HG03457 (cell line): ENCODE data around the gene TMEM59L.

ENCODE experiments used
- ATAC-seq: cut with Tn5 transposase; IDR thresholded peaks from one replicate; pipeline ENCODE4 v1.9.1; 2021; ENCODE audit warnings: moderate number of reproducible peaks; ENCODE audit not compliant: unreplicated experiment

The TMEM59L gene

DNA sequence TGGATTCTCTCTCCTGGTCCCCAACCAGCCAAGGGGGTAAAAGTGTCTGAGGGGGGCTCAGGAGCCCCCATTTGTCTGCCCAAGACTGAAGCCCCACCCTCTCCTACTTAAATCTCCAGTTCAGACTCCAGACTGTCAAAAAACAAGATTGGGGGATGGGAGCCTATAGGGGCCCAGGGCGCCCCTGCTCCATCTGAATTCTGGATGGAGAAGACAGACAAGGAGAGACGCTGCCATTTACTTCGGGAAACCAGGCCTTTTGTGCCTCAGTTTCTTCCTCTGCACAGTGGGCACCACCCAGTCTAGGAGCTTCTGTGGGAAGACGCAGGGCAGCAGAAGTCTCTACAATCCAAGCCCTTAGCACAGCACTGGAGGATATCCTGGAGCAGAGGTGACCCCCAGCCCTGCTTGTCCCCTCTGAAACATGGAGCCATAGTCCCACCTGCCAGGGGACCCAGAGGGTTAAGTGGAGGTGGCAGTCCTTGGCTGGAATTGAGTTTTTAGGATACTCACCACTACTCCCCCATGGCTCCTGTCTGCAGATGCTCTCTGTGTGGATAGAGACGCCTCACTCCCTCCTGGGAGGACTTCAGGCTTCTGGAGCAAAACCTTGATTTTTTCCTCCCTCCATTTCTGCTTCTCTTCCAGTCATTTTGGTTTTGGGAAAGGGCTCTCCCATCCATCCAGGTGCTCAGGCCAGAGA, 4.4 kb upstream of the TMEM59L start:
- ATAC-seq = no peak

DNA sequence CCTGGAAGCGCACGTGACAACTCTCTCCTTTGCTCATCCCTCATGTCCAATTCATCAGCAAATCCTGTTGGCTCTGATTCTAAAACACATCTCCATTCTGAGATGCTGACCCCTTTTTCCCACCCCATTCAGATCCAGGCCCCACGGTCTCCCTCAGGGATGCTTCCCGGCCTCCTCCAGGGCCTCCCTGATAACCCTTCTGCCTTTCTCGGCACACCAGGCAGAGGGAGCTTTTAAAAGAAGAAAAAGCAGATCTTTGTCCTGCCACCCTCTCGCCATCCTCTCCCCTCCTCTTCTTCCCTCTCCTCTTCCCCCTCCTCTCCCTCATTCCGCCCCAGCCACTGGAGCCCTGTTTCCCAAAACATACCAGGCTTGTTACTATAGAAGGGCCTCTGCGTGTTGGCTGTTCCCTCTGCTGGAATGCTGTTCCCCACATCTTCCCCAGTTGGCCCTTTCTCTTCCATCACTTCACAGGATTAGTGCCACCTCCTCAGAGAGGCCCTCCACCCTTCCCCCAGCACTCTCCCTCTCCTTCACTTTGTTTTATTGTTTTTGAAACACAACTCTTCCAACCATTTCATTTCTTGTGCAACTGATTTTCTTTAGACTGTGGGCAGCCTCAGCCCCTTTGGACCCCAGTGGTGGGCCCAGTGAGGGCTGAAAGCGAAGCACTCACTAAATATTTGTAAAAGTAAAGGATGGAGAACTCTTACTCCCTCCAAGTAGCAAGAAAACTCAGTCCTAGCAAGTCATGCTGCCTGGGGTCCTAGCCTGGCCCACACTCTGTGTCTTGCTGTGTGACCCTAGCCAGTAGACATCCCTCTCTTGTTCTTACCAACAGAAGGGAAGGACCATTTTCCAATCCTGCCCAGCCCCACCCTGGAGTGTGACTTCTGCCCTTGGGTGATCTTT, 3.6 kb upstream of the TMEM59L start:
- no peak for ATAC-seq

DNA sequence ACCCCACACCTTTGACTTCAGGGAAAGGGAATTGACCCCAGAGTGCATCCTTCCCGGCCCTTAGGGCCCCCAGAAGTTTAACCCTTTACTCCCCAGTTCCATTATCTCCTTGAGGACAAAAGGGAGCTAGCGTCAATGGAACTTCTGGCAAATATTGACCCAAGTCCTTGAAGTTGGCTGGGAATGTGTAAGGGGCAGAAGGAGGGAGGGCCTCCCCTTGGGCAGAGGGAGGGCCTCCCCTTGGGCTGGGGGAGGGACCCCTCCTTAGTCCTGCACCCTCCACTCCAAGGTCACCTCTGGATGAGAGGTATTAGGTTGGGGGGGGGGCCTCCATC, 3.0 kb upstream of the TMEM59L start:
- no peak for ATAC-seq

DNA sequence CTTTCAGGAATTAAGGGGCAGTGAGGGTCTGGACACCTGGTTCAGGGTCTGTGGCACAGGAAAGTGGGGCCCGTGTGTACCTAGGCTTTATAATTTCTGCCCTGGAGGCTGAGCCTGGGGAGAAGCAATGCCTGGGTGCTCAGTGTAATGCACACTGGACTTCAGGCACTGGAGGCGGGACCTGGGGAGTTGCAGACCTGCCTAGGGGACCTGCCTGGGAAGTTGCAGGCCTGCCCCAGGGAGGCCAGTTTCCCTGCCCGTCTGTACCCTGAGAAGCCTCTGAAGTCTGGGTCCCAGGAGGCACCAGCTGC, 2.5 kb upstream of the TMEM59L start:
- ATAC-seq = no peak

DNA sequence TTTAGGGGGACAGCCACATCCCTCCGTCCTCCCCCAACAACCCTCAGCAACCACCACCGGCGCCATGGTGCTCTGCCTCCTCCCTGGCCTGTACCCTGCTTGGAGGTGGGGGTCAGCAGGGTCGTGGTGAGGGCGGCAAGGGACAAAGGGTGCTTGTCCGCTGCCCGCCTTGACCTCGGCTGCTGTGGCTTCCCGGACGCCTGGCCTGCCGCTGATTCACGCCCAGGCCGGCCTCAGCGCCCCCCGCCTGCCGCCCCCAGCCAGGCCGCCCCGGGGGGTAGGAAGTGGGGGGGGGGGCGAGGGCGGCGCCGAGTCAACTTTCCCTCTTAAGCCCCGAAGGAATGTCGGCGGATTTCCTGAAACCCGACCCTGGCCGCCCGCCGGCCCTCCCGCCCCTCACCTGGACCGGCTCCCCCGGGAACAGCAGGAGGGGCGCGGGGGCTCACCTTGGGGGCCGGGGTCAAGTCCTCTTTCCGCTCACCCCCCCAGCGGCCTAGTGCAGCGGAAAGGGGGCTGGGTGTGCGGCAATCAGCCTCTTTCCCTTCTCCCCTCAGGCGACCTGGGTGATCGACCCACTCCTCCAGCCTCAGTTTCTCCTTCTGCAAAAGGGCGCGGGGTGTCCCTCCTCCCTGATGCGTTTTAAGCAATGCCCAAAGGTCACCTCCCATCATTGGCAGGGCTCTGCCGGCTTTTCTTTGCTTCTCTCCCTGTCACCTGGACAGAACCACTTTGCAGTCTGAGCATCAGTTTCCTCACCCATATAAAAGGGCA, 1.9 kb upstream of the TMEM59L start:
- ATAC-seq = no peak

DNA sequence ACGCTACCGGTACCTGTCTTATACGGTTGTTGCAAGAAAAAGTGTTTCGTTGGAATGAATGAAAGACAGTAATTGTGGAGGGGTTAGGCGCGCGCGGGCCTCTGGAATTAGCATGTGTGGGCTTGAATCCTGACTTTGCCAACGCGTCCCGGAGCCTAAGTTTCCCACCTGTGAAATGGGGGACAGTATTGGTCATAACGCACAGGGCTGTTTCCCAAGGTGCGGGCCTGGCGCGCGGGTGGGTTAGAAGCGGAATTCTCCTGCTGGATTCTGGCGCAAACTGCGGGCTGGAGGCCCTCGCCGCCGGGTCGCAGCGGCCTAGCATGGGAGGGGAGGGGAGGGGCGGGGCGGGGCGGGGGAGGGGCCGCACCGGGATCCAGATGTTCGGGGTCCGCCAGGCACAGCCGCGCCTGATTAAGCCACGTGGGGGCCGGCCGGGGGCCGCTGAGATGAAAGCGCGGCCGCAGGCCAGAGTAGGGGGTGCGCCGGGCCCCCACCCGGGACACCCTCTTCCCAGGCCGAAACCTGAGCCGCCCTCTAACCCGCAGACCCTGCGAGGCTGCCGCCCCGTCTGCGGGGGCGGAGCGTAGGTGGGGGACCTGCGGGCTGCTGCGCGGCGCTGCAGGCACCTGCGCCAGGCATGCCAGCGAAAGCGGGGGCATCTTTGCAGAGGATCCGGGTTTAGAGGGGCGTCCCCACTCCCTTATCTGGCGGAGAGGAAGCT, 1.2 kb upstream of the TMEM59L start:
- no peak for ATAC-seq

DNA sequence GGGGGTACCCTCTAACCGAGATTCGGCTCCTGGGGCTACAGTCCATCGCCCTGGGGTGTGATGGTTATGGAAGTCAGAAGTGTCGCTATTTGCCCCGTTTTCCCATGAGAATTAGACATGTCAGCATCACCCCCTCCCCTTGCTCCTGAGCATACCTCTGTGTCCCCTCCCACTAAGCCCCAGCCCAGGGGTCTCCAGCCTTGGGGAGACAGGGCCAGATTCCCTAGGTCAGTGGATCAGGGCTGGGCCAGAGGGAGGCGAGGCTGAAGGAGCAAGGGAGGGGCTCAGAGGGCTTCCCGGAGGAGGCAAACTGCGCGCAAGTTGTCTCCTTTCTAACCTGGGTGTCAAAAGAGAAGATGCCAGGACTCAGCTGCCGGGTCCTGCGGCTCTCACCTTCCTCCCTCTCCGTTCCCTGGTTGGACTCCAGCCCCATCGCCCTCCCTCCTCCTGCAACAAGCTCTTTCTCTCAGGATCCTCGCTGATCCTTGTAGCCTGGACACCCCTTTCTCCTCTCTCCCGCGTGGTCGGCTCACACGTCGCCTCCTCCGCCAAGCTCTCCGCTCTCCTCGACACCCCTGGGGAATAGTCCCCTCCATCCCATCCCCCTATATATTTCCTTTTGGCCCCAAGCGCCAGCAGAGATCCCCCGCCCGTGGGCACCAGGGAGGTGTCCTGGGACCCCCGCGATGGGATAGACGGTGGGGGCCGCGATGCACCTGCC, 459 bp upstream of the TMEM59L start:
- ATAC-seq = no peak

DNA sequence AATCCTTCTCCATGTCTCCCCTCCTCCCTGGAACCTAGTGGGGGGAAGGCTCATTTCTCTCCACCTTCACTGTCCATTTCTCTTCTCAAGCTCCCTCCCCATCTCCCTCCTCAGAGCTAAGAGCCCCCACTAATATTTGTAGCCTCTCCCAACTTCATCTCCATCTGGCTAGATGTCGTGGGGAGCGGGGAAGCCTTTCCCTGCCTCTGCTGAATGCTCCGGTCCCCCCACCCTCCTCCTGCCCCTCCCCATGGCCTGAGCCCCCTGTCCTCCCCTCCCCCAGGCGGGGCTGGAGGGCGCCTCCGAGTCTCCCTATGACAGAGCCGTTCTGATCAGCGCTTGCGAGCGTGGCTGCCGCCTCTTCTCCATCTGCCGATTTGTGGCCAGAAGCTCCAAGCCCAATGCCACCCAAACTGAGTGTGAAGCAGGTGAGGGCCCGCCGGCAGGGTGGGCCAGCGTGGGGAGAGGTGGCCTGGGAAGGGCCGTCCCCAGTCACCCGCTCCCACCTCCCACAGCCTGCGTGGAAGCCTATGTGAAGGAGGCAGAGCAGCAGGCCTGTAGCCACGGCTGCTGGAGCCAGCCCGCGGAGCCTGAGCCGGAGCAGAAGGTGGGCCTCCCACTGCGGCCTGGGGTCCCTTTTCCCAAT, 1.0 kb downstream of the TMEM59L start:
- no peak for ATAC-seq

DNA sequence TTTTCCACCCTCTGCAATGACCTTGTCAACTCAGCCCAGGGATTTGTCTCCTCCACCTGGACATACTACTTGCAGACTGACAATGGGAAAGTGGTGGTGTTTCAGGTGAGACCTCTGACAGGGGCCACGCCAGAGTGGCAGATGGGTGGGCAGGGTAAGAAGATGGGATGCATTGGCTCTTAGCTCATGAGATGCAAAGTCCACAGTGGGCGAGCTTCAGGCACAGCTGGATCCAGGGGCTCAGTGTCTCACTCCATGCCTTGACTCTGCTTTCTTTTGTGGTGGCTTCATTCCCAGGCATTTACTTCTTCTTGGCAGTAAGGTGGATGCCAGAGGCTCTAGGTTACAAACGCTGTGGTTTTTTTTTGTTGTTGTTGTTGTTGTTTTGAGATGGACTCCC, 3.4 kb downstream of the TMEM59L start:
- ATAC-seq = no peak

DNA sequence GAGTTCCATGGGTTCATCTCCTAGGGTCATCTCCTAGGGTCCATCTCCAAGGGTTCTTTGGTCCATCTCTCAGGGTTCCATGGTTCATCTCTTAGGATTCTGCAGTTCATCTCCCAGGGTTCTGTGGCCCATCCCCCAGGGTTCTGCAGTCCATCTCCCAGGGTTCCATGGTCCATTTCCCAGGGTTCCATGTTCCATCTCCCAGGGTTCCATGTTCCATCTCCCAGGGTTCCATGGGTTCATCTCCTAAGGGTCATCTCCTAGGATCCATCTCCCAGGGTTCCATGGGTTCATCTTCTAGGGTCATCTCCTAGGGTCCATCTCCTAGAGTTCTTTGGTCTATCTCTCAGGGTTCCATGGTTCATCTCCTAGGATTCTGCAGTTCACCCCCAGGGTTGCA, 4.9 kb downstream of the TMEM59L start:
- no peak for ATAC-seq

DNA sequence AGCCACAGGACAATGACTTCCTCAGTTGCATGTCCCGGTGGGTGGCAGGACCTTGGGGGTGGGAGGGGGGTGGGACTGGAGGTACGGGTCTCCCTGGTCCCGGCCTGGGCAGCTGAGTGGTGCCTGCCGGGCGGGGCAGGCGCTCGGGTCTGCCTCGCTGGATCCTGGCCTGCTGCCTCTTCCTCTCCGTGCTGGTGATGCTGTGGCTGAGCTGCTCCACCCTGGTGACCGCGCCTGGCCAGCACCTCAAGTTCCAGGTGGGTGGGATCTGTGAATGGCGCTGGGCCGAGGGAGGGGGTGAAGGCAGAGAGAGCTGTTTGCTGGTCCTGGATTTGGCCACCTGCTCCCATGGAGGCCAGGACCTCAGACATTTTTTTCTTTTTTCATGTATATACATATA, 5.6 kb downstream of the TMEM59L start:
- no peak for ATAC-seq

DNA sequence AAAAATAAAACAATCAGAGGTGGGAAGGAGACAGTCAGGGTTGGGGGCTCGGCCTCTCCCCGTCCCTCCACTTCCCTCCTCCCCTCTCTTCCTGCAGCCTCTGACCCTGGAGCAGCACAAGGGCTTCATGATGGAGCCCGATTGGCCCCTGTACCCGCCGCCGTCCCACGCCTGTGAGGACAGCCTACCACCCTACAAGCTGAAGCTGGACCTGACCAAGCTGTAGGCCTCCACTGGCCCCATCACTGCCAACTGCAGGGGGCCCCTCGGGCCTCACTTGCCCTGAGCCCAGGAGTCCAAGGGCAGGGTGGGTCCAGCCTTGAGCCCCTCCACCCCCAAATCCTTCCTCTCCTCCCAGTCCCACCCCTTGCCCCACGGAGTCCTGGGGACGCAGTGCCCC, 7.6 kb downstream of the TMEM59L start:
- no peak for ATAC-seq

DNA sequence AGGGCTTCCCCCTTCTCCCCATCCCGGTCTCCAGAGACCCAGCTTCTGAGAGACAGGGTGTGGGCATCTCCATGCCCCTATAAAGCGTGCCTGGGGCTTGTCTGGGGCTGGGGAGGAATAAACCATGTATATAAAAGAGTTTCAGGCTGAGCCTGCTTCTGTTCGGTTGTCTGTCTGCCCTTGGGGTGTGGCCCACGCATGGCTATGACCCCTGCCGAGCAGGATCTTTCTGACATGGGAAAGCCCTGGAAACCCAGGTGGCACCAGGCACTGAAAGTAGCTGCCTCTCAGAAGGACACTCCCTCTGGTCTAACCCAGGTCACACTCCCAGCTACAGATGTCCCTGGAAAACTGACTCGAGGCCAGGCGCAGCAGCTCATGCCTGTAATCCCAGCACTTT, 8.2 kb downstream of the TMEM59L start:
- no peak for ATAC-seq

DNA sequence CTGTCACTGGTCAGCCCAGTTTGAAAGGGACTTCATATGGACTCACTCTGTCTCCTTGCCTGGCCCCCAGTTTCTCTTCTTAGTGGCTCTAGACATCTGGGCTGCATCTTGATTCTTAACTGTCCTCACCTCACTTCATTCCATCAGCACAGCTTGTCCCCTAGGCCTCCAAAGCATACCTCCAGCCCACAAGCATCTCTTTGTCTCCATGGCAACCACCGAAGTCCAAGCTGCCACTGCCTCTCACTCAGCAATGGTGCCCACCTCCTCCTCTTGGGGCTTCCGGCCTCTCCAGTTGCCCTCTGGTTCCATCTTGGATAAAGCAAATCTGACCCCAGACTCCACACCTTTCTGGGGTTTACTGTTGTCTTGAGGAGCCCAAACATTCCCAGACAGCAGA, 14.2 kb downstream of the TMEM59L start:
- no peak for ATAC-seq

DNA sequence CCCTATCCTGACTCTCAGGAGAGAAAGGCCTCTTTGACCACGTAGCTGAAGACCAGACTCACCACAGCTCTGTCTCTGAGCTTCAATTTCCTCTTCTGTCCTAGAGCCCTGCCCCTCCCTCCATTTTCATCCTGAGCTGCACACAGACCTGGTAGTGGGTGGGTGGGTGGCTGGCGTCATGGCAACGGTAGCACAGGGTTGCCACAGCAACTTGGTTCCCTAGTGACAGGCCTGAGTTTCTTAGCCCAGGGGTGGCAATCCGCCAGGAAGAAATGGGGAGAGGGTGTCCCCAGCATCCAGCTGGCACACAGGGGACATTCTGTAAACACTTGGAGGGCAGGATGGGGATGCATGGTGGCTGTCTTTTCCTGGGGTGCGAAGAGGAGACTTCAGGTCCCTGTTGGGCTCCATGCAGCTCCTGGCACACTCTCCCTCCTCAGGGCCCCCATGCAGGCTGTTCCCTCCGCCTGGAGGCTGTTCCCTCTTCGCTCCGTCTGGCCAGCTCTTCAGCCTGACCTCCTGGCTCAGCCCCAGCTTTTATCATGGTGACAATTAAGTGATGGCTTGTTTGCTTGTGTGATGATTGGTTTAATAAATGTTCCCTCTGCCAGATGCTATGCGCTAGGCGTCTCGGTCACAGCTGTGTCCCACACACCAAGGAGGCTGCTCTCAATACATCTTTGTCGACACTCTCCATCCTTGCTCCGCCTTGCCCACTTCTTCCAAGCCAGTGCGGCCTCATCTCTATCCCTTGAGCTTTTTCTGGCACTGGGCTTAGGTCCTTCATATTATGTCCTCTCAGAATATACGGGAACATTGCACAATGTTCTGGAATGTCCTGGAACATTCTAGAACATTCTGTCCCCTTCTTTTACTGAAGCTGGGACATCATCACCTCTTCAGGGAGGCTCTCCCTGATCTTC, 16.8 kb downstream of the TMEM59L start:
- no peak for ATAC-seq

DNA sequence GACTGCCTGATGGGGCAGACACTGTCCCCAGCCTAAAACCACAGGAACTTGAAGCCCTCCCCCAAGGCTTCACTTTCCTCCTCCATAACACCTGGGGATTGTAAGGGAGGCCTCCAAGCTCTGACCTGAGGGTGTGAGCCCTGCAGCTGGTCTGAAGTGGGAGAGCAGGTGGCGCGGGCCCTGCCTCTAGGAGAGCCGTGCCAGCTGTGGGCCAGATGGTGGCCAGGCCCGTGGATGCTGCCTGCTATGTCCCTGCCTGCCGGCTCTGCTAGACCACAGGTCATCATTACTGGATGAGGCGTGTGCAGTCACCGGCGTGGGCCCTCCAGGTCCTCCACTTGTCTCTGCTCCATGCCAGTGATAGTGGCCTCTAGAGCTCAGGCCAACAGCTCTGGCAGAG, 20.7 kb downstream of the TMEM59L start:
- no peak for ATAC-seq

DNA sequence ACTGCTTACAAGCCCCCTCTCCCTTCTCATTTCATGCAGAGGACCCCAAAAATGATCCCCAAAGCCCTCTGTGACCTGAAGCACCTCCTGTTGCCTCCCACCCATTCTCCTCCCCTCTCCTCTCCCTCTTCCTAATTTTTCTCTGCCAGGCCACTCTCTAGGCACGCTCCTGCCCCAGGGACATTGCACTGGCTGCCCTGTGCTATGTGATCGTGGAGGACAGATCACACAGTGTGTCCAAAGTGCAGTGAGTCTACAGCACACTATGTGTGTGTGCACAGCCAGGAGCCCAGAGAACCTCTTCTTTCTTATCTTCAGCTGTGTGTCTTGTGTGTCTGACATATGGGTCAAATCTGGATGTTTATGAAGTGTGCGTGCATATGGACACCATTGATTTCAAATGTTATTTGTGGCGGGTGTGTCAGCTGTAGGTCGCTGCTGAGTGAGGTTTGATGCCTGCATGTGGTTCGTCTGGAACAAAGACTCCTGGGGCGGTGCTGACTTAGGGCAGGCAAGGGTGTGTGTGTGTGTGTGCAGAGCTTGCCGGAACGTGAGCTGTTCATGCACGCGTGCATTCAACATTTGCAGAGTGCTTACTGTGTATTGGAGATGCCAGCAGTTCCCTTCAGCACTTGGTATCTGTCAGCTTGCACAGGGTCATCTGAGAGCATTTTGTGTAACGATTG, 22.1 kb downstream of the TMEM59L start:
- no peak for ATAC-seq

DNA sequence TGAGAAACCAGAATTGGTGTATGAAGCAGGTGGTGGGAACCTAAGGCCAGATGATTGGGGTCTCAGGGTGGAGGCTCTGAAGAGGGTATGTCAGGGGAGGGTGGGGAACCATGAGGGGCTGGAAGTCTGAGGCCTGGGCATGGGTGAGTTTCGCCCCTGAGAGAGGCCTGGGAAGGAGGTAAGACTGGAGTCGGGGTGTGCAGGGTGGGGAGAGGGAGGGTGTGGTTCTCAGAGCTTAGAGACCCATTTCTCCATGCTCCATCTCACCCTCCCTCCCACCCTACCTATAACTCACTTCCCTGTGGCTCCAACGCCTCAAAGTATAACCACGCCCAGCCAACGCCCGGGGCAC, 23.1 kb downstream of the TMEM59L start:
- no peak for ATAC-seq
